GM19324 (cell line): ENCODE data around the gene NBPF11.
"Not testable (repeated sequence)": the region's sequence is repeated elsewhere in the genome, so short reads cannot be mapped to it uniquely, and the experiment has no call there.

Source experiments
- ATAC-seq: cut with Tn5 transposase; IDR thresholded peaks from one replicate; pipeline ENCODE4 v1.9.1; 2021; ENCODE audit warnings: mild to moderate bottlenecking, moderate library complexity; ENCODE audit not compliant: unreplicated experiment, low FRiP score

NBPF11 gene, protein sequence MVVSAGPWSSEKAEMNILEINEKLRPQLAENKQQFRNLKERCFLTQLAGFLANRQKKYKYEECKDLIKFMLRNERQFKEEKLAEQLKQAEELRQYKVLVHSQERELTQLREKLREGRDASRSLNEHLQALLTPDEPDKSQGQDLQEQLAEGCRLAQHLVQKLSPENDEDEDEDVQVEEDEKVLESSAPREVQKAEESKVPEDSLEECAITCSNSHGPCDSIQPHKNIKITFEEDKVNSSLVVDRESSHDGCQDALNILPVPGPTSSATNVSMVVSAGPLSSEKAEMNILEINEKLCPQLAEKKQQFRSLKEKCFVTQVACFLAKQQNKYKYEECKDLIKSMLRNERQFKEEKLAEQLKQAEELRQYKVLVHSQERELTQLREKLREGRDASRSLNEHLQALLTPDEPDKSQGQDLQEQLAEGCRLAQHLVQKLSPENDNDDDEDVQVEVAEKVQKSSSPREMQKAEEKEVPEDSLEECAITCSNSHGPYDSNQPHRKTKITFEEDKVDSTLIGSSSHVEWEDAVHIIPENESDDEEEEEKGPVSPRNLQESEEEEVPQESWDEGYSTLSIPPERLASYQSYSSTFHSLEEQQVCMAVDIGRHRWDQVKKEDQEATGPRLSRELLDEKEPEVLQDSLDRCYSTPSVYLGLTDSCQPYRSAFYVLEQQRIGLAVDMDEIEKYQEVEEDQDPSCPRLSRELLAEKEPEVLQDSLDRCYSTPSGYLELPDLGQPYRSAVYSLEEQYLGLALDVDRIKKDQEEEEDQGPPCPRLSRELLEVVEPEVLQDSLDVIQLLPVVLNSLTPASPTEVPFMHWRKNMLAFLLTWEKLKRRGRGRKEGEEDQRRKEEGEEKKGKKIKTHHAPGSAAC

DNA sequence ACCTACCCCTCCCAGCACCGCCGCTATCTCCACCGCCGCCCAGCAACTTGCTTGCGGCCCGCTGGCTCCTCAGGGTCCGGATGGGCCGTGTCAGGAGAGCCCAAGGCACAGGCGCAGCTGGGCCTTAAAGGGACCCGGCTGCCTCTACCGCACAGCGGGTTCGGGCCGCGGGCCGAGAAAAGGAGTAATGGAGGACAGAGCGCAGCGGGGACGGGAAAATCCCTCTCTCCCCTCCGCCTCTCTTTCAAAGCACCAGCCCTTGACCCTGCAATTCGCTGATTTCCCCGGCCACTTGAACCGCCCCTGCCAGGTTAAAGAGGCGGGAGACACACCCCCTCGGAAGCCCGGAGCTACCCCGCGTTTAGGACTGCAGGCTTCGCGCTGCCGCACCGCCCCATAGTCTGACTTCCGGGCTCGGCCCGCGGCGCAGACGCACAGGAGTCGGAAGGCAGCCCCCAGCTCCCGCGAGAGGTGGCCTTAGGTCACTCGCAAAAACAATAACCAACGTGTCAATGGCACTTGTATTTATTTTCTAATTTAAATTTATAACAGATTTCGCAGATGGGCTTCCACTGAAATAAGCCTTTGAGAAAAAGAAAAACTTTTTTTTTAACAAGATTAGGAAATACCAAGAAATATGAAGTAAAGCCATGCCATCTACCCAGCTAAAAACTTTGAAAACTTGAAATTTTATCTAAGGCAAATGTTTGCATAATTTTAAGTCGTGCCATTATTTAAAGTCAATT lies at the start of gene NBPF11:
TSS of gene NBPF11 (minus strand) at position 371 of the 746 bp plus-strand sequence. CDS start 25,278 bp downstream, outside the sequence.
- peak; percentile 83 for ATAC-seq

DNA sequence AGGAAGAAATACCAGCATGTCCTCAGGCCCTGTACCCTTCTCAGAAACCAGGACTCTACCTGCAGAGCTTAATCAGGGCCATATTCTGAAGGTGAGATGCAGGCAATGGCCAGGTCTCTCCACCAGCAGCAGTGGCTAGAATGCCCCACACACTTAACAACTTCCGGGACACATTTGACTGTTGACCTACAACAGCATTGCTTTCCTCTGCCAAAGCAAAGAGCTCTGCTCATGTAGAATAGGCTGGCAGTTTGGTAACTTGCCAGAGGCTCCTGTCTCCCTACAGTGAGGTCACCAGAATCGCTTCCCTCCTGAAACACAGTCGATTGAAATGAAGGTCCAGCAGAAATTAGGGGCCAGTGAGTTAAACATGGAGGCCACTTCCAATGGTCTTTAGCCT lies 45.3 kb upstream of the NBPF11 start:
- not testable (repeated sequence) for ATAC-seq

DNA sequence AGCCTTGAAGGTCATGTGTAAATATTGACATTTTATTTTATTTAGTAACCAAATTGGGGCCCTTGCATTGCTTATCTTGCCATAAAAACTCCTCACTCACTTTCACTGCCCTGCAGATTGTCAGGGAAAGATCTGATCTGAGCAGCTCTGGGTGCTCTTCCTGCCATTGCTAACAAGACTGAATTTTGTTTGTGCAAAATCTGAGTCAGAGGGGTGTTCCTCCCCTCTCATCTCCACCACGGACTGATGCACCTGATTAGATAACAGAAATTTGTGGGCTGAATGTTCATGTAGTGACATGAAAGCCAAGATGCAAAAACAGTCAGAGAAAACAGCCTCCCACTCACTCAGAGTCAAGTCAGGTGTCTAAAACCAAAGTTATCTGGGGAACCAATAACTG lies 44.9 kb upstream of the NBPF11 start:
- ATAC-seq, result not testable (repeated sequence)

DNA sequence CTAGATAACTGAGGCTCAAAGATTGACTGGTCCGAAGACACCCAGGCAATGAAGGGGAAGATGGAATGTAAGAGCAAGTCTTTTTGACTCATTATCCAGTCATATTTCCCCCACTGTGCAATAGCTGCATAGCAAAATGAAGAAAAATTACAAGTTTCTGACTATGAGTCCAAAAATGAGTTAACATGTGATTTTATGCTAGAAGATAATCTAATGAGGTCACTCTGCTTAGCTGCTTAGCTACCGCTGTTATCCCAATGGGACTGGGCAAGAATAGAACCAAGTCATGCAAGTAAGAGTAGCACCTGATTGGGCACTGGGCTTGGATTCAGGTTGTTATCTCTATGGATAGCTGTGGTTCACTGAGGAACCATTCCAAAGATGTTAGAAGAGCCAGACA lies 43.0 kb upstream of the NBPF11 start:
- not testable (repeated sequence) for ATAC-seq

DNA sequence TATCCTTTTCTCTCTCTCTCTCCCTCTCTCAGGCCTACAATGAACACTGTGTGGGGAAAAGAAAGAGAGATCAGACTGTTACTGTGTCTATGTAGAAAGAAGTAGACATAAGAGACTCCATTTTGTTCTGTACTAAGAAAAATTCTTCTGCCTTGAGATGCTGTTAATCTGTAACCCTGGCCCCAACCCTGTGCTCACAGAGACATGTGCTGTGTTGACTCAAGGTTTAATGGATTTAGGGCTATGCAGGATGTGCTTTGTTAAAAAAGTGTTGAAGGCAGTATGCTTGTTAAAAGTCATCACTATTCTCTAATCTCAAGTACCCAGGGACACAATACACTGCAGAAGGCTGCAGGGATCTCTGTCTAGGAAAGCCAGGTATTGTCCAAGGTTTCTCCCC lies 36.7 kb upstream of the NBPF11 start:
- ATAC-seq, result not testable (repeated sequence)

DNA sequence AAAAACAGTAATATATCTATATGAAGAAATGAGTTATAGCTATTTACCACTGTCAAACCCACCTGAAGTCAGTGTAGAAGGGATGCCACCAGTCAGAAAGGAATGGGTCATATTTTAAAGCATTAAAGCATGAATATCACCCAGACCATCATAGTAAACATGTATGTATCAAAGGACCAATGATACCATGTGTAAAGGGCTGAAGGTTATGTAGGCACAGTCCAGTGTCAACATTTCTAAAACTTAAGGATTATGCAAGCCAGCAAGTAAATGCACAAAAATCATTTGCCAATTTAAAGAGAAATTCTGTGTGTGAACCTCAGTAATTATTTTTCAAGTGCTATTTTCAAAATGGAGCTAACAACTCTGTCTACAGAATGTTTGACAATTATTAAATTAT lies 26.6 kb upstream of the NBPF11 start:
- ATAC-seq, result not testable (repeated sequence)

DNA sequence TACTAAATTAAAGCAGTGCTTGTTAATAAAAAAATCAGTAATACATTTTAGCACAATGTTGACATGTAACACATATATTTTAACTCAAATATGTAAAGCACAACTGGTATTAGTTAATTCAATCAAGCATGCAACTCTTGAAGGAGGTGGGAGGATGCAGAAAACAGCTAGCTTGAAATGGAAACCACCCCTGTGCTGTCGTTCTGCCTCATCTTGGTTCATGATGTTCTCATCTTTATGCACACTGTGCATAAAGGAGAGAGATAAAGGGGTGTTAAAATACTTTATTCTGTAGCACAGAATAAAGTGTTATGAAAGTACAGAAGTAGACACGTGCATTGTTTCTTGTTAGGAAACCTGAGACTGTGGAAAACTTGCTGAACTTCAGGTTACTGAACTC lies 23.3 kb upstream of the NBPF11 start:
- not testable (repeated sequence) for ATAC-seq

DNA sequence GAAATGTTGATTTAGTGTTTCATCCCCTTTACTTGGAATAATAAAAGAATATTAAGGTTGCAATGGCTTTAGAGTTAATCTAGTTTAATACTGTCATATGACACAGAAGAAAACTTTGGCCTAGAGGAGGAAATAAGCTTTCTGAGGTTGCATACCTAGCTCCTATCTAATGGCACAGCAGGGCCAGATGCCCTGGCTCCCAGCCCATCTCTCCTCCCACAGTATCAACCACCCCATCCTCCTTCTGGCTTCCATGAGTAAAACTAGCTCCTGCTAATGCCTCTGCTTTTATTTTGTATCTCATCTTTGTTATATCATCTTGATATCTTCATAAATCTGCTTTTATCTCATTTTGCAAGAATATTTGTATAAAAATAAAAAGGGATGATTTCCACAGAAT lies 19.9 kb upstream of the NBPF11 start:
- ATAC-seq, result not testable (repeated sequence)

DNA sequence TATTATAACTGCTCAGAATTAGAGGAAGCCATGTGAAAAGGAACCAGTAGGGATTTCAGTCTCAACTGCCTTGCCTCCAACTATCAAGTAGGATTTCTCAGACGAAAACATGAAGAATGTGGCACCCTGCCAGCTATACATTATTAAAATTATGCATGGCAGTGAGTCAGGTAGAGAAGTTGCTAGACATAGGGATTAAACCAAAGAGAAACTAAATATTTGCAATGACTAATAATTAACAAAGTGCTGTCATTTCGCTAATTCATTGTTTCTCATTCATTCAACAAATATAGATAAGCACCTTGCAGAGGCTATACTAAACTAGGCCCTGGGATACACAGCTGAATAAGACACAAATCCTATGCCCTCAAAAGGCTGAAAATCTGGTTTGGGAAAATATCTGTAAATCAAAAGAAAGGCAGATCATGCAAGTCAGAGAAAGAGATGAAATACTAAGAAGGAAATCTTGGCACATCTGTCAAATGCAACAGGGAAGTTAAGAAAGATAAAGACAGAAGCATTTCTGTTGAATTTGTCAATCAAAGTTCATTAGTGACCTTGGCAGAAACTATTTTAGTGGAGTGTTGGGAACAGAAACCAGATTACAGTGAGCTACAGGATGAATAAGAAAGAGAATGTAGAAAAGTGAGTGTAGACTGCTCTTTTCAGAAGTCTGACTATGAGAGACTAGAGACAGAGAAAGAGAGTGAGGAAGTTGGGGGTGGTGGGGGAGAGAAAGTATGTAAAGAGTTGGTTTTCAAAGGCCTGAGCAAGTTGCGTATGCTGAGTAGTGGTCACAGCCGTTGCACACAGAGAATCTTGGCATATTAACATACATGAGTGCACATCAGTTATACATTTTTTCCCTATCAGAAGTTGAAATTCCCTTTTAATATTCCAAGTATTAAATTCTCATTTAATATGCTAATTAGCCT lies 14.7 kb upstream of the NBPF11 start:
- ATAC-seq, result no peak

DNA sequence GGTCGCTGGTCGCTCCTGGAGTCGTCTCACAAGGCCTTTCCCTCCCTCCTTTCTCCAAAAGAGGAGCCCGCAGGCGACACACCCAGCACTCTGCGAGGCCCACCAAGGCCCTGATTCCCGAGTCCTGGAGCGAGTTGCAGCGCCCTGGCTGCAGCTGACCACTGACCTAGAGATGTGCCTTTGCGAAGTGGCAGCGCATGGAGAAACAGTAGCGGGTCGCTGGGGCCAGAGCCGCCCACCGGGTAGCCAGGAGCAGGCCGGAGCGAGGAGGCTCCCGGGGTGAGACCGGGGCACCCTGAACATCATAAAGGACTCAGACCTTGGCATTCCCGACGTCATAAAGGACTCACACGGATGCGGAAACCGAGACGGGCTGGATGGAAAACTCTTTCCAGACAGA lies 10.3 kb upstream of the NBPF11 start:
- ATAC-seq, result no peak

DNA sequence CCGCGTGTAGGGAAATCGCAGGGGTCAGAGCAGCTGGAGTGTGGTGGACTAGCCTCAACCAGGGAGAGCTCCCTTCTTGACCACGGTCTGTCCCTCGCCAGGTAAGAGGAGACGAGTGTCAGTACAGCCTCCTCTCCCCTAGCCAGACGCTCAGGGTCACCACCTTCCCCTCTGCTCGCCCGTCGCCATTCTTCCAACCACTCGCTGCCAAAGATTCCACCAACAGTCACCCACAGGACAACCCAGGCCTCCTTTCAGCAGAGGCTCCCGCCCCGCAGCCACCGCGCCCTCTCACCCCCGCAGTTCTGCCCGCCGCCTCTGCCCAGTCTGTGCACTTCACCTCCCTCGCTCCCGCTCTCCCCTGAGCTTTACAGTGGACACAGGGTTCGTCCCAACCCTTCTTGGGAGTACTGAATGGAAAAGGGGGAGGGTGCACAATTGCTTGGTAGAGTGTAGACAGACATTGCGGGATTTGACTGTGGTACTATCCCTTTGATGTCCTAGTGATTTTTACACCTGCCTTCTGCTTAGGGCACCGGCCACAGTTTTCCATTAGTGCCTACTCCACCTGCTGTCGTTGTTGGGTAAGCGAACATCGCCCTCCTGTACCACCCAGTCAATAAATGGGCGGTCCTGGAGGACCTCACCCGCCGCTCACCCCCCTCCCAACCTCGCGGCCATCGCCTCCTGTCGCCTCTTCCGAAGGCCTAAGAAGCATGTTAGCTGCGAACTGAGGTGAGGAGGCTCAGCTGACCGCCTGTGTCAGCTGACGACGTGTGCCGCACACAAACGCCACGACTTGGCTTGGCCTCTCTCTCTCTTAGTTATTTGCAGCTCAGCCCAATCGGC lies 9.2 kb upstream of the NBPF11 start:
- no peak for ATAC-seq

DNA sequence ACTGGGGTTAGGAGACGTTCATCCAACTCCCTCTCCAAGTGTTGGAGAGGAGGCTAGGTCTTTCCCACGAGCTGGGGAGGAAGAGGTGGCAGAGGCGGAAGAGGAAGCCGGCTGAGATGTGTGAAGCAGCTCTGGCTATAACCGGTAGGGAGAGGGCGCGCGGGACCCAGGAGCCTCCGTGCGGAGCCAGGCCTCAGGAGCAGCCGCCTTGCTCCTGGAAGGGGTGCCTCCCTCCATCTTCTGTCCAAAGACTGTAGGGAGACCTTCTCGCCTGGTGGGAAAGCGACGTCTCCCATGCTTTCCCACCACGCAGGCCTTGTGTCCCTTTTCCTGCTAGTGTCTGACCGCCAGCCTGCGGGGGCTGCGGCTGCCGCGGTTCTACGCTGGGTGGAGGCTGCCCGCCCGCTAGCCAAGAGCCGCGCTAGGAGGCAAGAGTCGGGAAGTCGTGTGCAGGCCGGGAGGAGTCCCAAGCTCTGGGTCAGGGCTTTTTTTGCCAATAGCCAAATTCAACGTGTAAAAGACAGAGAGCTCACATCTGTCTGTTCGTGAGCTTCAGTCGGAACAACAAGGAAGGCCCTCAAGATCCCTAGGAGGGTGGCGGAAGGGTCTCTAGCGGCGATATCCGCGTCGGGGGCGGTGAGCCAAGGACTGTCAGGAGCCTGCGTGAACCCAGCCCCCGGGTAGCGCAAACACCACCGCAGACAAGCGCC lies 8.4 kb upstream of the NBPF11 start:
- no peak for ATAC-seq

DNA sequence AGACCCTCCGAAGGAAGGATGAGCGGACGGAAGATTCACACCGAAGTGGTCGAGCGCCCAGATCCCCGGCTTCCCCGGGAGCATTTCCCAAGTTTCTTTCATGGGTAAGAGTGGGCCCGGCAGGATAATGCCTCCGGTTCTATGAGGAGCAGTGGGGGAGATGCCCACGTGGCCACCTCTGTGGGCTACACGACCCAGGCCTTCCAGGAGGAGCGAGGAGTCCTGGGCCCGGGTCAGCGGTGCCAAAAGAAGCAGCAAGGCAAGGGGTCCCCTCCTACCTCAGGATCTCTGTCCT lies 7.9 kb upstream of the NBPF11 start:
- no peak for ATAC-seq

DNA sequence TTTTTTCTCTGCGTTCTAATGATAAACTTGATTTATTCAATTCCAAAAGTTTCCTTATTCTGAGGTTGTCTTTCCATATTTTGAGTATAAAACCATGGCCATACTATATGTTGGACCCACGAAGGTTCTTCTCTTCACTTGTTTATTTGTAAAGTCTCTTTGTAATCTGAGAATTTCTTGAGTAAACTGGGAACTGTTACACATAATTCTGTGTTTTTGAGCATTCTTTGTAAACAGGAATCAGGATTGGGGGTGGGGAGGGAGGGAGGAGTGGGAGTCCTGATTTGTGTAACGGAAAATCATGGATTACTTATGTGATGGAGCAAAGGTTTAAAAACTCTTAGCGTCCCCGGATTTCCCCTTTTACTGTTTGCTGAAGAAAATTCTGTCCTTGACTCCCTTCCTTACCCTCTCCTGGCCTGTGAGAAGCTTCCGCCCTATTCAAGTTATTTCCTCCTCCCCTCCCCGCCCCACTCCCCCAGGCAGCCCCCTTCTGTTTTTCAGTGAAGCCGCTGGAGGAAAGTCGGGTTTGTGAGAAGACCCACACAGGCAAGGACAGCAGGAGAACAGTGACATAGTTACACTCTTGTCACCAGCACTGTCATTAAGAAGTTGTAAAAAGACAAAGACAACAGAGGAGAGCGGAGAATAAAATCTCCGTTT lies 6.4 kb upstream of the NBPF11 start:
- no peak for ATAC-seq

DNA sequence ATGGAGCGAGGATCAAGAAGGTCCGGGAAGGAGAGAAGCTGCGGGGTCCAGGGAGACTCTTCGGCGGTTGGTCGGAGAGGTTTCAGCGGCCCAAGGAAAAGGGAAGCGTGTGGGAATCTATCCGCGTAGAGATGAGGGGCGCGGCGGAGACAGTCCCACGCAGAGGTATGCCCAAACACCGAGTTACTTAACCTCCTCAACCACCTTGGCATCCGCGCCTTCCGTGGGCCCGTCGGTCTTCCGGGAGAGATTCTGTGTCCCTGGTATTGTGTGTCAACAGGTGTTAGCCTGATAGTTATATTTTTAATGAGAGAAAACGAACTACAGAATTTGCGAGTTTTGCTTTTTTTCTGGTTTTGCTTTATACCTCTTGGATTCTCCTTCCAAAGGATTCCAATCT lies 5.7 kb upstream of the NBPF11 start:
- not testable (repeated sequence) for ATAC-seq

DNA sequence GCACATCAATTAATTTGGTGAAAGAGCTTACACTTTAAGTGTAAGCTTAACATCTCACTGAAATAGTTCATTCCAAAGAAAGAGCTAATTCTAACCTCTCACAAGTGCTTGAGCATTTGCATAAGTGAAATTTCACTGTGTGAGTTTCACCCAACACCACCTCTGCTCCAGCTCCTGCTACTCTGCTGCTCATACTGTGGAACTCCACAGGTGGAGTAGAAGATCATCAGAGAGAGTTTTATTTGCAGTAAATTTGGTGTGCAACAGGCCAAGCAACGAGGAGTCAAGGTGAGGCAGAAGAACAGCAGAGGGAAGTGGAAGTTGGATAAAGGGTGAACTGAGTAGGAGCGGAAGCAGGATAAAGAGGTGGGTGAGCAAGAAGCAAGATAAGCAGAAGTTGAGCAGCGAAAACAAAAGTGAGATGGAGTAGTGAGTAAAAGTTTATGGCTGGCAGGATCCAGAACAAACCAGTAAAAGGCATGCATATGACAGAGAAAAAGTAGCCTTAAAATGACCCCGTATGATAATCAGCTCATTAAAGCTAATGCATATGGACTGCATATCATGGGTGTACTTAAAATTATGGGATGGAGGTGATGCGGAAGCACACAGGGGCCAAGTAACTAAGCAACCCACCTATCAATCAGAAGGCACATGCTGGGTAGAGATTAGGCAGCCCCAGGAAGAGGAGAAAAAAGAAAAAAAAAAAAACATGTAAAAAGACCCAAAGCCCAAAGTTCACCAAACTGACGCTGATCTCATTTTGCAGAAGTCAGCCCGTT lies 3.6 kb upstream of the NBPF11 start:
- ATAC-seq, result not testable (repeated sequence)

DNA sequence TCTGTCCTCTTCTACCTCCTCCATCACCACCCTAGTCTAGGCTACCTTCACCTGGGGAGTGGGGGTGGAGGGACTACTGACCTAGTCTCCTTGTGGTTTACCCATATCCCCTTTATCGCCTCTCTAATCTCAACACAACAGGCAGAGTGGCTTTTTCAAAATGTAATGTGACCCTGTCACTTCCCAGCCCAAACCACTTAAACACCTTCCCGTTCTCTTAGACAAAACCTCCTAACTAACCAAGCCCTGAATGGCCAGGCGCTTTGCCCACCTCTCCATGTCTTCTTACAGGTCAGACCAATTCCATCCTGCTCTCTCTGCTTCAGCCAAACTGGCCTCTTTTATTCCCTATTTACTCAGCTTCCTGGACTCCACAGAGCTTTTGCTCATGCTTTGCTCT lies 714 bp upstream of the NBPF11 start:
- ATAC-seq, result not testable (repeated sequence)
